ENCODE data around the gene PEX11G. TPM values are rescaled to one million over a fixed set of nuclear protein-coding genes. Genes with fewer than 3 reads are reported as not detected.
A peak's percentile ranks its signal among the peaks of the same experiment; 100 is the strongest.

PEX11G gene
- polyA plus RNA-seq, 2 donors, result 4.9 to 6.5 TPM

GRCh38 chr19:7528522-7529245, 39.8 kb upstream of the PEX11G start:
- Histone ChIP-seq H3K4me1 (ENCODE audit: control insufficient read depth in 2 of 2, insufficient read depth in 2 of 2, low read length in 1 of 2) (peaks cover 0 to 6% of the 10 kb centered on the region in 2 donors), H3K36me3 (ENCODE audit: control insufficient read depth in 2 of 2, insufficient read depth in 2 of 2, low read length in 1 of 2) (peaks cover 2 to 31% of the 10 kb centered on the region in 2 donors), H3K4me3 (ENCODE audit: low read depth in 1 of 2, low read length in 2 of 2) (no peak overlapping the region), H3K27me3 (ENCODE audit: control insufficient read depth in 1 of 2, insufficient read depth in 2 of 2, low read length in 2 of 2) (no peaks in the 10 kb centered on the region), H3K9me3 (ENCODE audit: control insufficient read depth in 2 of 2, insufficient read depth in 1 of 2, low read depth in 1 of 2, low read length in 1 of 2) (no peaks in the 10 kb centered on the region), H3K27ac (ENCODE audit: low read depth in 2 of 2, low read length in 1 of 2) (no peak overlapping the region)
- 91 to 92% methylated on average over 31 to 32 of the region's 32 CpGs for WGBS, 2 donors

DNA sequence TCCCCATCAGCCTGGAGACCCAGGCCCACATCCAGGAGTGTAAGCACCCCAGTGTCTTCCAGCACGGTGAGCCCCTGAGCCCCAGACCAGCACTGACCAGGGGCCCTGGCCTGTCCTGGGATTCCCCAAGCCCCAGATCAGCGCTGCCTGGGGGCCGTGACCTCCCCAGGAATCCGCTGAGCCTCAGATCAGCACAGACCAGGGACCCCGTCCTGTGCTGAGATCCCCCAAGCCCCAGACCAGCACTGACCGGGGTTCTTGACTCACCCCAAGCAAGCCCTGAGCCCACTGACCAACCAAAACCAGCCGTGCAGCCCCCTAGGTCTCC, 39.3 kb upstream of the PEX11G start:
- 90 to 93% methylated on average over 7 of the region's 7 CpGs for WGBS, 2 donors
- peaks cover 2 to 3% of the 10 kb centered on the region in 2 donors for H3K4me1 ChIP-seq (ENCODE audit: control insufficient read depth in 2 of 2, insufficient read depth in 2 of 2, low read length in 1 of 2)
- no peaks in the 10 kb centered on the region for H3K27me3 ChIP-seq (ENCODE audit: control insufficient read depth in 1 of 2, insufficient read depth in 2 of 2, low read length in 2 of 2)
- no peak overlapping the region for H3K27ac ChIP-seq (ENCODE audit: low read depth in 2 of 2, low read length in 1 of 2)
- H3K36me3 ChIP-seq (ENCODE audit: control insufficient read depth in 2 of 2, insufficient read depth in 2 of 2, low read length in 1 of 2), result peaks cover 2 to 31% of the 10 kb centered on the region in 2 donors
- H3K9me3 ChIP-seq (ENCODE audit: control insufficient read depth in 2 of 2, insufficient read depth in 1 of 2, low read depth in 1 of 2, low read length in 1 of 2), result no peaks in the 10 kb centered on the region
- H3K4me3 ChIP-seq (ENCODE audit: low read depth in 1 of 2, low read length in 2 of 2), result no peak overlapping the region

GRCh38 chr19:7527516-7528191, 38.8 kb upstream of the PEX11G start:
- Histone ChIP-seq H3K27me3 (ENCODE audit: control insufficient read depth in 1 of 2, insufficient read depth in 2 of 2, low read length in 2 of 2) (no peaks in the 10 kb centered on the region), H3K27ac (ENCODE audit: low read depth in 2 of 2, low read length in 1 of 2) (no peak overlapping the region), H3K4me1 (ENCODE audit: control insufficient read depth in 2 of 2, insufficient read depth in 2 of 2, low read length in 1 of 2) (peaks cover 4 to 5% of the 10 kb centered on the region in 2 donors), H3K4me3 (ENCODE audit: low read depth in 1 of 2, low read length in 2 of 2) (no peak overlapping the region), H3K36me3 (ENCODE audit: control insufficient read depth in 2 of 2, insufficient read depth in 2 of 2, low read length in 1 of 2) (peaks cover 2 to 31% of the 10 kb centered on the region in 2 donors), H3K9me3 (ENCODE audit: control insufficient read depth in 2 of 2, insufficient read depth in 1 of 2, low read depth in 1 of 2, low read length in 1 of 2) (no peaks in the 10 kb centered on the region)
- 84 to 85% methylated on average over 25 of the region's 25 CpGs for WGBS, 2 donors

- Histone ChIP-seq H3K36me3 (ENCODE audit: control insufficient read depth in 2 of 2, insufficient read depth in 2 of 2, low read length in 1 of 2) (peaks cover 2 to 31% of the 10 kb centered on the region in 2 donors), H3K4me3 (ENCODE audit: low read depth in 1 of 2, low read length in 2 of 2) (no peak overlapping the region)
- 87% methylated on average over 31 of the region's 31 CpGs for WGBS, 2 donors
Observed at GRCh38 chr19:7526059-7526929, 37.5 kb upstream of the PEX11G start.

DNA sequence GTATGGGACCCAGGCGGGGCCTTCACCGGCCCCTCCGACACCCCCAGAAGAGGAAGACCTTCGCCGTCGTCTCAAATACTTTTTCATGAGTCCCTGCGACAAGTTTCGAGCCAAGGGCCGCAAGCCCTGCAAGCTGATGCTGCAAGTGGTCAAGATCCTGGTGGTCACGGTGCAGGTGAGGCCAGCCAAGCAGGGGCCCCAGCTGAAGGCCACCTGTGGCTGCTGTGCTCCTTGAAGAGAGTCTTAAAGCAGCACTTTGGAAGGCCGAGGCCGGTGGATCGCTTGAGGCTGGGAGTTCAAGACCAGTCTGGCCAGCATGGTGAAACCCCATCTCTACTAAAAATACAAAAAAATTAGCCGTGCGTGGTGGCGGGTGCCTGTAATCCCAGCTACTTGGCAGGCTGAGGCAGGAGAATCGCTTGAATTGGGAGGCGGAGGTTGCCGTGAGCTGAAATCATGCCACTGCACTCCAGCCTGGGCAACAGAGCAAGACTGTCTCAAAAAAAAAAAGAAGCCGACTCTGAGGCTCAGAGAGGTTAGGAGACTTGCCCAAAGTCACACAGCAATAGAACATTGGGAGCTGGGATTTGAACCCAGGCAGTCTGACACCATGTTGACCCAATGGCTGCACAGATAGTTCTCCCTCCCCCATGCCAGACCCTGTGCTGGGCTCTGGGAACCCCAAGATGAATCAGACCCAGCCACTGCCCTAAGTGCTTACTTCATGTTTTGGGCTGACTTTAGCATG, 36.3 kb upstream of the PEX11G start:
- Histone ChIP-seq H3K27me3 (ENCODE audit: control insufficient read depth in 1 of 2, insufficient read depth in 2 of 2, low read length in 2 of 2) (no peaks in the 10 kb centered on the region), H3K4me1 (ENCODE audit: control insufficient read depth in 2 of 2, insufficient read depth in 2 of 2, low read length in 1 of 2) (peaks cover 5 to 9% of the 10 kb centered on the region in 2 donors), H3K36me3 (ENCODE audit: control insufficient read depth in 2 of 2, insufficient read depth in 2 of 2, low read length in 1 of 2) (peaks cover 2 to 31% of the 10 kb centered on the region in 2 donors), H3K9me3 (ENCODE audit: control insufficient read depth in 2 of 2, insufficient read depth in 1 of 2, low read depth in 1 of 2, low read length in 1 of 2) (no peaks in the 10 kb centered on the region), H3K4me3 (ENCODE audit: low read depth in 1 of 2, low read length in 2 of 2) (no peak overlapping the region), H3K27ac (ENCODE audit: low read depth in 2 of 2, low read length in 1 of 2) (no peak overlapping the region)
- WGBS, 2 donors, result 91 to 93% methylated on average over 20 of the region's 20 CpGs

More at GRCh38 chr19:7526059-7526929, 37.5 kb upstream of the PEX11G start:
- H3K9me3 ChIP-seq (ENCODE audit: control insufficient read depth in 2 of 2, insufficient read depth in 1 of 2, low read depth in 1 of 2, low read length in 1 of 2), result no peaks in the 10 kb centered on the region
- H3K27ac ChIP-seq (ENCODE audit: low read depth in 2 of 2, low read length in 1 of 2), result no peak overlapping the region
- H3K4me1 ChIP-seq (ENCODE audit: control insufficient read depth in 2 of 2, insufficient read depth in 2 of 2, low read length in 1 of 2), result peaks cover 5 to 9% of the 10 kb centered on the region in 2 donors
- H3K27me3 ChIP-seq (ENCODE audit: control insufficient read depth in 1 of 2, insufficient read depth in 2 of 2, low read length in 2 of 2), result no peaks in the 10 kb centered on the region

DNA sequence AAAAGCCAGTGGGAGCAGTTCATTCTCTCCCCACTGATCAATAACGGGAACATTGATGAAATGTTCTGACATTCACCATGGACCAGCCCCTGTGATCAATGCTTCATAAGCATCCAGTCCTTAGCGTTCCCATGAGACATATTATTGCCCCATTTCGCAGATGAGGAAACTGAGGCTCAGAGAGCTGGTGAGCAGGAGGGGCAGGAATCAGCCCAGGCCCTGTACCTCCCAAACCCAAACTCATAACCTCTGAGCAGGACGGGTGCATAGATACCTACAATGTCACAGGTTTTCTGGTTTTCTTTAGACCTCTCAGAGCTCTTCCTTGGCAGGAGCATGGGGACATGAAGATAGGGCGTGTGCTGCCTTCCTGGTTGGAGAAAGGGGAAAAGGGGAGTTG, 35.7 kb upstream of the PEX11G start:
- peaks cover 5 to 11% of the 10 kb centered on the region in 2 donors for H3K4me1 ChIP-seq (ENCODE audit: control insufficient read depth in 2 of 2, insufficient read depth in 2 of 2, low read length in 1 of 2)
- no peak overlapping the region for H3K4me3 ChIP-seq (ENCODE audit: low read depth in 1 of 2, low read length in 2 of 2)
- peaks cover 2 to 33% of the 10 kb centered on the region in 2 donors for H3K36me3 ChIP-seq (ENCODE audit: control insufficient read depth in 2 of 2, insufficient read depth in 2 of 2, low read length in 1 of 2)
- H3K9me3 ChIP-seq (ENCODE audit: control insufficient read depth in 2 of 2, insufficient read depth in 1 of 2, low read depth in 1 of 2, low read length in 1 of 2), result no peaks in the 10 kb centered on the region
- no peaks in the 10 kb centered on the region for H3K27me3 ChIP-seq (ENCODE audit: control insufficient read depth in 1 of 2, insufficient read depth in 2 of 2, low read length in 2 of 2)
- WGBS, 2 donors, result 92 to 94% methylated on average over 5 of the region's 5 CpGs
- H3K27ac ChIP-seq (ENCODE audit: low read depth in 2 of 2, low read length in 1 of 2), result no peak overlapping the region

DNA sequence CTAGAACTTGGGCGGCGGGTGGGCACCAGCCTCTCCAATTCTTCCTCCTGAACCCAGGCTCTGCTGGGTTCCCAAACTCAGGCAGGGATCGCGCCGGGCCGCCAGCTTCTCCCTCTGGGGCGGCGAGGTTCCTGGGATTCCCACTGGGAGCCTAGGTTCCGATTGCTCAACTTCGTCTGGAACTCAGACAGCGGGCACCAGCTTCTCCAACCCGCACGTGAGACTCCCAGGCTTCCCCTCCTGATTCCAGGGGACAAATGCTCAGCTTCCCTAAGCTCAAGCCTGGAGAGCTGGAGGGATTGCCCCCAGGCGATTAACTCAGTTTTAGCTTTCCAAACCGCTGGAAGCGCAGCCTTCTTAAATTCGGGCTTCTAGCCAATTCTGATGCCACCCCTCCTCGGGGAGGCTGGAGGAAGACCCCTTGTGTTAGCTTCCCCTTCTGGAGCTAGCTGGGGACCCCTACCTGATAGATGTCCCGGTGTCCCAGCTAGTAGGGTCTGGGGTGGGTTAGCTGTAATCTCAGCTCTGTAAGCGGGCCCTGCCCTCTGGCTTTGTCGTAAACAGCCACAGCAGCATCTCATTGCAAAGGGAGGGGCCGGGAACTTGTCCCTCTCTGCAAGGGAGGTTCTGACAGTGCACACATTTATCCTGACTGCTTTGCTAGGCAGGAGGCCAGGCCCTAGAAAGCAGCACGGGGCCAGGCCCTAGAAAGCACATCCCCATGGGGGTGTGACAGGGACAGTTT, 34.3 kb upstream of the PEX11G start:
- WGBS, 2 donors, result 8% methylated on average over 23 of the region's 23 CpGs
- H3K36me3 ChIP-seq (ENCODE audit: control insufficient read depth in 2 of 2, insufficient read depth in 2 of 2, low read length in 1 of 2), result peaks cover 2 to 18% of the 10 kb centered on the region in 2 donors

GRCh38 chr19:7522072-7522922, 33.5 kb upstream of the PEX11G start, which contains the start of gene MCOLN1:
Gene MCOLN1, plus strand, starts transcription at chr19:7522624. Its CDS starts 127 bp downstream, at chr19:7522751.
- WGBS, 2 donors, result 1% methylated on average over 60 to 65 of the region's 65 CpGs
- H3K27me3 ChIP-seq (ENCODE audit: control insufficient read depth in 1 of 2, insufficient read depth in 2 of 2, low read length in 2 of 2), result no peaks in the 10 kb centered on the region
- no peaks in the 10 kb centered on the region for H3K9me3 ChIP-seq (ENCODE audit: control insufficient read depth in 2 of 2, insufficient read depth in 1 of 2, low read depth in 1 of 2, low read length in 1 of 2)
- peak within 1 kb of the TSS; percentile 75 to 83 for H3K4me3 ChIP-seq (ENCODE audit: low read depth in 1 of 2, low read length in 2 of 2)
- H3K36me3 ChIP-seq (ENCODE audit: control insufficient read depth in 2 of 2, insufficient read depth in 2 of 2, low read length in 1 of 2), result peaks cover 2 to 13% of the 10 kb centered on the region in 2 donors
- peak within 1 kb of the TSS; percentile 53 to 76 for H3K27ac ChIP-seq (ENCODE audit: low read depth in 2 of 2, low read length in 1 of 2)
- peaks cover 5 to 11% of the 10 kb centered on the region in 2 donors for H3K4me1 ChIP-seq (ENCODE audit: control insufficient read depth in 2 of 2, insufficient read depth in 2 of 2, low read length in 1 of 2)

More for the DNA sequence above, 34.3 kb upstream of the PEX11G start:
- Histone ChIP-seq H3K9me3 (ENCODE audit: control insufficient read depth in 2 of 2, insufficient read depth in 1 of 2, low read depth in 1 of 2, low read length in 1 of 2) (no peaks in the 10 kb centered on the region), H3K4me1 (ENCODE audit: control insufficient read depth in 2 of 2, insufficient read depth in 2 of 2, low read length in 1 of 2) (peaks cover 5 to 11% of the 10 kb centered on the region in 2 donors), H3K4me3 (ENCODE audit: low read depth in 1 of 2, low read length in 2 of 2) (peak overlapping the region; percentile 75 to 83), H3K27ac (ENCODE audit: low read depth in 2 of 2, low read length in 1 of 2) (peak overlapping the region; percentile 53 to 76), H3K27me3 (ENCODE audit: control insufficient read depth in 1 of 2, insufficient read depth in 2 of 2, low read length in 2 of 2) (no peaks in the 10 kb centered on the region)

Data from esophagus (tissue), 2 donors.